Gastroesophageal sphincter (tissue), 4 donors: ENCODE data around the gene MAN1C1. TPM values are rescaled to one million over a fixed set of nuclear protein-coding genes. Genes with fewer than 3 reads are reported as not detected.

Source experiments
- ATAC-seq: fragments of 150-250 bp; one replicate; pipeline ENCODE4 v1.9.1; 2016; ENCODE audit warnings: mild to moderate bottlenecking, moderate library complexity
- H3K27ac ChIP-seq, 4 donors: fragments of 200-600 bp; sonication (generic) in 3 of 4; 1 replicate in 3 of 4; 2 replicates in 1 of 4; pipeline ENCODE4 v1.5.1; 2016 to 2019
- H3K27me3 ChIP-seq: fragments of 200-600 bp; sonication (generic); one replicate; pipeline ENCODE4 v1.5.1; 2019
- H3K36me3 ChIP-seq, 2 donors: fragments of 200-600 bp; sonication (generic); one replicate each; pipeline ENCODE4 v1.5.1; 2019; ENCODE audit warnings: control low read depth in 1 of 2
- H3K4me1 ChIP-seq, 3 donors: fragments of 200-600 bp; sonication (generic); 1 replicate in 2 of 3; 2 replicates in 1 of 3; pipeline ENCODE4 v1.5.1; 2016 to 2019; ENCODE audit warnings: control low read depth in 2 of 3
- H3K4me3 ChIP-seq, 2 donors: fragments of 200-600 bp; sonication (generic); one replicate each; pipeline ENCODE4 v1.5.1; 2019; ENCODE audit warnings: mild to moderate bottlenecking in 1 of 2, moderate library complexity in 1 of 2
- H3K9me3 ChIP-seq, 3 donors: fragments of 200-600 bp; sonication (generic); one replicate each; pipeline ENCODE4 v1.5.1; 2017 to 2019; ENCODE audit warnings: control low read depth in 2 of 3
- CTCF ChIP-seq, 4 experiments: fragments of 200-600 bp in 2 of 4; fragments of 450-650 bp in 2 of 4; sonication (generic) in 1 of 4; IDR thresholded peaks; one replicate each; pipeline ENCODE4 v1.5.1; 2017 to 2019; ENCODE audit warnings: antibody characterized with exemption in 4 of 4, mild to moderate bottlenecking in 2 of 4, moderate library complexity in 2 of 4
- EP300 ChIP-seq: sonication (generic); formaldehyde crosslinking; IDR thresholded peaks from one replicate; pipeline ENCODE4 v1.6.1; 2017; ENCODE audit warnings: antibody characterized with exemption, mild to moderate bottlenecking
- POLR2A ChIP-seq, 2 donors: fragments of 450-650 bp; IDR thresholded peaks; one replicate each; pipeline ENCODE4 v1.6.1; 2017; ENCODE audit warnings: antibody characterized with exemption in 2 of 2, mild to moderate bottlenecking in 2 of 2, moderate library complexity in 1 of 2
- POLR2AphosphoS5 ChIP-seq: sonication (generic); formaldehyde crosslinking; IDR thresholded peaks from one replicate; pipeline ENCODE4 v1.6.1; 2017; ENCODE audit warnings: antibody characterized with exemption
- WGBS, 2 donors: methylation state at CpG; one replicate each; pipeline ENCODE4 v1.1.5; 2018; ENCODE audit warnings: low coverage in 1 of 2; 5-methylcytosine and 5-hydroxymethylcytosine counted together
- total RNA-seq, 4 donors: library from RNA; depleted of rRNA; stranded (reverse); fragments of >200 nt; gene quantifications; one replicate each; pipeline ENCODE4 v1.1.0, GENCODE V29; 2016

The MAN1C1 gene
- total RNA-seq, 4 donors from 2014 or later = 20.0 to 38.1 (median 27.8) TPM

- TF ChIP-seq EP300 (no peak), CTCF (IDR thresholded peaks at IDR 0.05) (no peak), POLR2AphosphoS5 (no peak), POLR2A (IDR thresholded peaks at IDR 0.05) (no peak)
- no peak for ATAC-seq
- WGBS, 2 donors = 91 to 100% methylated on average over 5 of the region's 5 CpGs
Measured at GRCh38 chr1:25624604-25625003, 8.0 kb downstream of the MAN1C1 start.

GRCh38 chr1:25626018-25626417 is 9.4 kb downstream of the MAN1C1 start:
- ATAC-seq = no peak
- 94 to 100% methylated on average over 2 of the region's 2 CpGs for WGBS, 2 donors
- Histone ChIP-seq H3K27ac (no peak overlapping the region), H3K4me1 (peaks cover 0 to 44% (median 3%) of the 10 kb centered on the region in 3 donors), H3K9me3 (no peaks in the 10 kb centered on the region), H3K4me3 (no peak overlapping the region), H3K36me3 (no peaks in the 10 kb centered on the region), H3K27me3 (no peaks in the 10 kb centered on the region)
- TF ChIP-seq POLR2A (IDR thresholded peaks at IDR 0.05) (no peak), POLR2AphosphoS5 (no peak), EP300 (no peak), CTCF (IDR thresholded peaks at IDR 0.05) (no peak)

More at GRCh38 chr1:25624604-25625003, 8.0 kb downstream of the MAN1C1 start:
- Histone ChIP-seq H3K4me3 (no peak overlapping the region), H3K36me3 (no peaks in the 10 kb centered on the region), H3K27me3 (no peaks in the 10 kb centered on the region), H3K4me1 (peaks cover 0 to 46% (median 9%) of the 10 kb centered on the region in 3 donors), H3K27ac (no peak overlapping the region), H3K9me3 (no peaks in the 10 kb centered on the region)

- Histone ChIP-seq H3K27me3 (no peaks in the 10 kb centered on the region), H3K4me1 (peaks cover 0 to 21% (median 5%) of the 10 kb centered on the region in 3 donors), H3K9me3 (no peaks in the 10 kb centered on the region), H3K27ac (no peak overlapping the region), H3K4me3 (no peak overlapping the region), H3K36me3 (no peaks in the 10 kb centered on the region)
- WGBS, 2 donors = 95 to 98% methylated on average over 5 of the region's 5 CpGs
- TF ChIP-seq POLR2A (IDR thresholded peaks at IDR 0.05) (no peak), CTCF (IDR thresholded peaks at IDR 0.05) (no peak), POLR2AphosphoS5 (no peak), EP300 (no peak)
- no peak for ATAC-seq
Measured at GRCh38 chr1:25628741-25629421, 12.3 kb downstream of the MAN1C1 start.

- Histone ChIP-seq H3K4me1 (peaks cover 0 to 18% (median 5%) of the 10 kb centered on the region in 3 donors), H3K9me3 (no peaks in the 10 kb centered on the region), H3K27ac (no peak overlapping the region), H3K4me3 (no peak overlapping the region), H3K36me3 (no peaks in the 10 kb centered on the region), H3K27me3 (no peaks in the 10 kb centered on the region)
- 78 to 84% methylated on average over 4 of the region's 4 CpGs for WGBS, 2 donors
- TF ChIP-seq POLR2A (IDR thresholded peaks at IDR 0.05) (no peak), POLR2AphosphoS5 (no peak), EP300 (no peak), CTCF (IDR thresholded peaks at IDR 0.05) (no peak)
- ATAC-seq = no peak
Measured at GRCh38 chr1:25629836-25630235, 13.2 kb downstream of the MAN1C1 start.
